ENCODE results near the gene TNS3.

The TNS3 gene

GRCh38 chr7:47502240-47502877 is 79.6 kb downstream of the TNS3 start:
- no peak for DNase-seq

GRCh38 chr7:47501406-47501805 is 80.5 kb downstream of the TNS3 start:
- DNase-seq: no peak

DNA sequence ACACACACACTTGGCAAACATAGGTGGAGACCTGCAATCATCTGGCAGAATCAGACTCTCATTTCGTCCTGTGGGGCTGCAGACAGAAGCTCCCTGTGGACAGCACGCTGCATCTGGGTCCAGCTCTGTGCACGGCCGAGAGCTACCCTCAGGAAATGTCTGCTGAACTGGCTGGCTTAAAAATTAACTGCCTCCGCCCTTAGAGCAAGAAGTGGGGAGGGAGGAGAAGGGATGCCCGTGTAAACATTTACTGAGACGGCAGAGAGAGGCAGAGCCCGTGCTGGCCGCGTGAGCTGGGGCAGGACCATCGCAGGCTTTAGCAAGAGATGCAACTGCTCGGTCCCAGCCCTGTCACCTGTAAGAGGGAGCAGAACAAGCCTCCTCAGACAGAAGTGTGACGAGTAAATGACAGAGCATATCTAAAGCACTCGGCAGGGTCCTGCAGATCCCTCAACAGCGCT is 81.8 kb downstream of the TNS3 start:
- no peak for DNase-seq

- DNase-seq: no peak
Measured at GRCh38 chr7:47498229-47499056, 83.5 kb downstream of the TNS3 start.

DNA sequence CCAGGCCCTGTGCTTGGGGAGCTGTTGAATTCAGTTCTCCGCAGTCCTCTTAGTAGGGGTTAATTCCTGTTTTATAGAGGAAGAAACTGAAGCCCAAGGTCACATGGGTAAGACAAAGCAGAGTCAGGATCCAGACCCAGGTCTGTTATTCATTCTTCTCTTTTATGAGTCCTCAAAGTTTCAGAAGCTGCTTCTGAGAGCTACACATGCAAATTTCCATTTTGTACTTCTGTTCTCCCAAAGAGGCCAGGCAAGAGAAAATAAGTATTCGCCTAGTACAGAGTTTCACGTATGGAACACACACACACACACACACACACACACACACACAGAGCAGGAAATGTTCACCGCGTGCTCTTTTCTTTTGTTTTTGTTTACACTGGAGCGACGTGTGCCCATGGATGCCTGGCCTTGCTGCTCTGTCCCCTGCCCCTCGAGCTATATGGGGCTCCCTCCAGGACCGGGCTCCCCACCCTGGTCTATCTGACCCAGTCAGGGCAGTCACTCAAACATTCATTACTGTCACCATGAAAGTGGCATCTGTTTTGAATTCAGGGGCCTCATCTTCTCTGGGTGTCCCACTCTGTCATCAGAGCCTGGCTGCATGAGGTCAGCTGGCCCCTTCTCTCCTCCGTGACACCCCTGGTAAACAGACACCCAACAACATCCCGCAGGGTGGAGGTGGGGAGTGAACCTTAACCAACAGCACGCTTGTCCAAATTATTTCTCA is 84.4 kb downstream of the TNS3 start:
- peak; percentile 80 for DNase-seq

- peak; percentile 68 for DNase-seq
Measured at GRCh38 chr7:47496666-47497065, 85.2 kb downstream of the TNS3 start.

GRCh38 chr7:47496056-47496665 is 85.8 kb downstream of the TNS3 start:
- peak; percentile 83 for DNase-seq

DNA sequence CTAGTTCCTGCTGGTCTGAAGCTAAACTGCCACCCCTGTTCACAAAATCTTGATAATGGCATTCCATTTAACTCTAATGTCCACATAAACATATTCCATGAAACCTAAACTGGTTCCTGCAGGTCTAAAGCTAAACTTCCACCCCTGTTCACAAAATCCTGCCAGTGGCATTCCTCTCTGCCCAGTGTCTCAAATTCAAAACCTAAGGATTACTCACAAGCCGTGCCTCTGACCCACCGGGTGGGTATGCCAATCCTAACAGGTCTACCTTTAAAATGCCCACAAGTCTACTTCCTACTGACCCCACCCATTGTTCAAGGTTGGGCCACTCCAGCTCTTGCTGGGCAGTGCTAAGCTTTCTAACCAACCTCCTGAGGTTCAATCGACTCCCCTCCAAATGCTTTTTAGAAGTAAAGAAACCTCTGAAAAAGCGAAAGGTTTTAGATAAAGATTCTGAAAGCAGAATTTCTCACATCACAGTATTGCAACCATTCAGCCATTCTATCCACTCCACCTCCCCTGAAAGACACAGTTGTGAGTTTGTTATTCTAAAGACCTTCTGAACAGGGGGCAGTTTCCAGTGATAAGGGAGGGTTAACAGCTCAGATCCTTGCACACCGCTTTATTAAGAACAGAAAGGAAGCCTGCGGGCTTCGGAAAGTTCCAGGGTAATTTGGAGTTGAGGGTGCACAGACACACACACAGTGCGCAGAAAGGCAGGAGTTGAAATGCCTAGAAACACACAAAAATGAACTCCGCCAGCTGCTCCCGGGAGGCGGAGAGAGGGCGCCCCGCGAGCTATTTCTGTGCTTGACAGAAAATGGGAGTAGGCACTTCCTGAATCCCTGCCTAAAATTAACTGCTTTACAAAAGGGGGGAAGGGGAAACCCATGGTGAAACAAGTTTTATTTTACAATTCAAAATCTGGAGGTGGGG is 87.7 kb downstream of the TNS3 start:
- DNase-seq: no peak

- DNase-seq: no peak
Measured at GRCh38 chr7:47492716-47493325, 89.1 kb downstream of the TNS3 start.

DNA sequence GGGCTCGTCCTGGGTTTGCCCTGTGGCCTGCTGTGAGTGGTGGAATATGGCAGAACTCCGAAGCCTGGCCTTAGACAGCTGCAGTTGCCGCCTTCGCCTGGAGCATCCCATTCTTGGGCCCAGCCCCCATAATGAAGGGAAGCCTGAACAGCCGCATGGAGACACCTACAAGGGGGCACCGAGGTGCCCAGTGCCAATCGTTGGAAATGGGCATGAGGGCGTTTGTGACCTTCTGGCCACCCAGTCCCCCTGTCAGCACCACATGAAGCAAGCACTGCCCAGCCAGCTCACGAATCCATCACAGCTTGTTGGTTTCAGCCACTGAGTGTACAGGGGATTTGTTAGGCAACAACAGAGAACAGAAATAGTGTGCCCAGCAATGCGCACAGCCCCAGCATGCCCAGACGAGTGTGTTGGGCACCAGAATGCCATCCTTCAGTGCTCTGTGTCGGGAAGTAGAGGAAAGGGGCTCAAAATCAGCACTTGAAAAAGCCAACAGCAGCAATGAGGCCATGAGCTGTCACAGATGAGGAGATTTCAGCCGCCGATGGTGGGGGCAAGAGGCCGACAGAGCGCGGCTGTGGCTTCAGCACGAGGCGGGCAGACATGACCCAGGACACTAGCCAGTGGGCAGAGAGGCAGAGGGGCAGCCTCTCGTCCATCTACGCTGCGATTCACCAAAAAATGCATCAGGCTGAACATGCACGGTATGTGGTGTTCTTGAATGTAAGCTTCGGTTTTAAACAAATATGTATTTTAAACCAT is 91.2 kb downstream of the TNS3 start:
- no peak for DNase-seq

DNA sequence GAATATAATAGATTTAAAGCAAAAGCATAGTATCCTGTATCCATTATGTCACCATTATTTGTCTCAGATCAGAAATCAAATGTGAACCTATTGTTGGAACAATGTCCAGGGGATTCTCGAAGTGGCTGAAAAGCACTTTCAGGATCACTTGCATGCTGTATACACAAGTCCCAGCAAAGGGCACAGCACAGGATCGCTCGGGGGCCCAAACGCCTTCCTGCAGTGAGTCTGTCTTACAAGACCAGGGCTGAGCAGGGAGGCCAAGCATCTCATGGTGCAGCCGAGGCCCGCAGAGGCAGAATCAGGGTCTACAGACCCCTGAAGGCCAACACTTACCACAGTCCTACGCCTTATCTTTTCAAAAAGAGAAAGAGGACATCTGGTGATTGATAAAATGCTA is 92.3 kb downstream of the TNS3 start:
- DNase-seq: no peak

DNA sequence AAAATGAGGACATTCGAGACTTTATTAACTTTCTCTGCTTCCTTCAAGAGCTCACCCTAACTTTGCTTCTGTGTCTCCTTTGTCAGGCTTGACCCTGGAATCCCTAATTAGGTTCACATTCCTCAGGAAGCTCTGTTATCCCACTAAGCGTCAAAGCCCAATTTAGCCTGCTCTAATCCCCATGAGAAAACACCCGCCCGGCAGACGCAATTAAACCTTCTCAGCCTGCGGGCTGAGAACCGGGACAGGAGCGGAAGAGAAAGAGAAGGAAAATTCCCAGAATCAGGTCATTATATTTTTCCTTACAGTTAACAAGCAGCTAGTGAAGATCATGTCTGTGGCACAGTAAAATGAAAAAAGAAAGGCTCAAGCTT is 93.0 kb downstream of the TNS3 start:
- peak; percentile 76 for DNase-seq

GRCh38 chr7:47488201-47488968 is 93.5 kb downstream of the TNS3 start:
- DNase-seq: peak; percentile 60

DNA sequence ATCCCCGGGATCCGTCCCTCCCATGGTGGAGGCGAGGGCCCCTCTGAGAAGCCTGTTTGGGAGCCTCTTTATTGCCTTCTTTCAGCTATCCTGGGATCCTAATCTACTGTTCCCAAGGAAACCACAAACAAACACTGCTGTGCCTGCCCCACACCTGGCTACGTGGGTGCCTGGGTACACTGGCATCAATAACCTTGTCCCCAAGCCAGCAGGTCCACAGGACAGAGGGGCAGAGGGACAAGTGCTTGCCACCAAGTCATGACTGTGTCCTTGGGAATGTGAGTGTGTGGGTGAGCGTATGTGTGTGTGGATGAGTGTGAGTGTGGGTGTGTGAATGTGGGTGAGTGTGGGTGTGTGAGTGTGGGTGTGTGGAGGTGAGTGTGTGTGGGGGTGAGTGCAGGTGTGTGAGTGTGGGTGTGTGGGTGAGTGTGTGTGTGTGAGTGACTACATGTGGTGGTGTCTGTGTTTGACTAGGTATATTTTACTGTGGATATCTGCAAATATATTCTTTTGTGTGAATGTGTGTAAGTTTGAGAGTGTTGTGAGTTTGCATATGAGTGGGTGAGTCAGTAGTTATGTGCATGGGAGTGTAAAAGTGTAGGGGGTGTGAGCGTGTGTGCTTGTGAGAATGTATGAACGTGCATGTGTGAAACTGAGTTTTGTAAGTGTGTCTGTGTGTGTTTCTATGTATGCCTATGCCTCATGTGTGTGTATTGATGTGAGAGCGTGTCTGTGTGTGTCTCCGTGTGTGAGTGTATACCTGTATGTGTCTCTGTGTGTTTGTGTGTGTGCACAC is 96.1 kb downstream of the TNS3 start:
- DNase-seq: no peak

DNA sequence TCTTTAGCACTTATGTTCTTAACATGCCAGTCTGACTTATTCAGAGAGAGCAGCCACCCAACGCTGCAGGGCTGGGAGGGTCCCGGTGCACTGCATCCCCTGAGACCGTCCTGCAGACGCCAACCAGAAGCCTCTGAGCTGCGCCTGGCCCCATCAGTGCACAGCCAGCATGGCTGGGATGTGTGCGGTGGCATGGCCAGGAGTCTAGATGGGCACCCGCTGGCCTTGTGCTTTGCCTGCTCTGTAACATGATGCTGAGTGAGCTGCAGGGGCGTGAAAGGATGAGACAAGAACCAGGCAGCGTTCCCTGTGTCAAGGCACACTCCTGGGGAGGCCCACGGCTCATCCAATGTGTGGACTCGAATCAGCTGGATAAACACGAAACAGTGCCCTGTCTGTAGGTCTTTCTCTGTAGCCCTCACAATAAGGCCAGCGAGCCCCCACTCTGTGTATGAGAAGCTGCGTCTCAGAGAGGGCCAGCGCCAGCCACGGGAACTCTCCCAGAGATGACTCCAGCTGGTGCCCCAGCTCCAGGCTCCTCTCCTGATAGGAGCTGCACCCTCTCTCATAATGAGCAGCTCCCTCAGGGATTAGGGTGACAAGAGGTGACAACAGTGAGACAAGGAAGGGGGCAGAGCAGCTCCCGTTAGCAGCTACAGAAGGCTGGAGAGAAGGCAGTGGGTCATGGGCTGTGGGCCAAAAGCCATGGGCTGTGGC is 96.8 kb downstream of the TNS3 start:
- DNase-seq: peak; percentile 29

DNA sequence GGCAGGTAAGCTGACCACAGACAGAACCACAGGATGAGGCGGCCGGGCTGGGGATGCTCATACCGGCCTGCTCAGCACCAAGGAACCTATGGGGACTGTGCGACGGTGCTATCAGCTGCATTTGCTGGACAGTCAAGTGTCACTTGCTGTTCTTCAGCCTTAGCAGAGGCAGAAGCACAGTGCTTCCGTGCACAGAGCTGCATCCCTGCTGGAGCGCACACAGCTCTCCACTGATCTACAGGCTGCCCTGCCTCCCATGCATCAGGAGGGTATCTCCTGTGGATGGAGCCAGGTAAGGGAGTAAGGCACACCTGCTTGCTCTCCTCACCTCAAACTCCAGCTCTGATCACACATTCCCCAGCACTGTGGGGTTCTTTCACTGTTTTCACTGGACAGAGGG is 97.5 kb downstream of the TNS3 start:
- DNase-seq: no peak

DNA sequence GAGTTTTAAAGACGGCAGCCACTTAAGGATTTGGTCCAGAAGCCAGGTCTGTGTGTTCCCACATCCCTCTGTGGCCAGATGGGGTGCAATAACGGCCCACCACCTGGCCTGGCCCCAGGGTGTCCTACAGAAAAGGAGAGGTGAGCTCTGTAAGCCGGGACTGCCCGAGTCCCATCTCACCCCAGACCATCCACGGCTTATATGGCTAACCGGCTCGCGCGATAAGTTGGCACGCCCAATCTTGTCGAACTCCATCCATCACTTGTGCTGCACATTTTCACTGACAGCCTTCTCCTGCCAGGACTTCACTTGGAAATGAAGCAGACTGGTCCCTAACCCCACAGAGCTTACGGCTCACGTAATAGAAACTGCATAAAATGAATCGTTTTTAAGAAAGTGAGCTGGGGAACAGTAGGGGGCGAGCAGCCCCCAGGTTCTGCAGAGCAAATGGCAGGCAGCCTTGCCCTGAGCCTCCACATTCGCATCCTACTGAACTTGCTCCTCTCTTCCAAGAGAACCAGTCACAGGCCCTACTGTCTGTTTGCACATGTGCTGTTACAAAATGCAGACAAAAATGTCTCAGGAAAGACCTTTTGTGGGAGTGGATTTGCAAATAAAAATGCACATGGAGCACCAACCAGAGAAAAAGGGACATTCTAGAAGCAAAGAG is 98.2 kb downstream of the TNS3 start:
- DNase-seq: no peak

All from NCI-H82 (cell line).